SK-N-SH treated with all-trans-retinoic acid at 6 μM for 48 hours (cell line): ENCODE data around the gene SLC26A2.

Experiments used
- ARNTL ChIP-seq: fragments of 450-650 bp; formaldehyde crosslinking; IDR thresholded peaks from 2 replicates; pipeline ENCODE4 v1.5.0; 2020; ENCODE audit warnings: low read depth, mild to moderate bottlenecking, moderate library complexity, borderline replicate concordance
- CREB5 ChIP-seq: fragments of 250-450 bp; sonication (Bioruptor Pico); IDR thresholded peaks from 2 replicates; pipeline ENCODE4 v1.5.1; 2020; ENCODE audit warnings: low read depth, mild to moderate bottlenecking, moderate library complexity
- ESRRG ChIP-seq: fragments of 250-450 bp; sonication (Bioruptor Pico); IDR thresholded peaks from 2 replicates; pipeline ENCODE4 v1.6.1; 2021; ENCODE audit warnings: mild to moderate bottlenecking
- ISL1 ChIP-seq: fragments of 250-450 bp; sonication (Bioruptor Pico); IDR thresholded peaks from 2 replicates; pipeline ENCODE4 v2.1.2; 2022; ENCODE audit warnings: mild to moderate bottlenecking, moderate library complexity
- OSR1 ChIP-seq: fragments of 250-450 bp; sonication (Bioruptor Pico); IDR thresholded peaks from 2 replicates; pipeline ENCODE4 v1.8.0; 2022; ENCODE audit warnings: moderate library complexity, mild to moderate bottlenecking, inconsistent platforms
- RARB ChIP-seq: fragments of 250-450 bp; sonication (Bioruptor Pico); IDR thresholded peaks from 2 replicates; pipeline ENCODE4 v1.8.0; 2021; ENCODE audit warnings: mild to moderate bottlenecking, moderate library complexity
- SNAI2 ChIP-seq: fragments of 250-450 bp; sonication (Bioruptor Pico); IDR thresholded peaks from 2 replicates; pipeline ENCODE4 v1.5.0; 2020; ENCODE audit warnings: mild to moderate bottlenecking, moderate library complexity
- ZNF565 ChIP-seq: fragments of 450-650 bp; formaldehyde crosslinking; conservative IDR thresholded peaks from 2 replicates; pipeline ENCODE4 v1.5.0; 2020; ENCODE audit warnings: low read depth, mild to moderate bottlenecking, moderate library complexity
- ZNF70 ChIP-seq: fragments of 450-650 bp; formaldehyde crosslinking; IDR thresholded peaks from 2 replicates; pipeline ENCODE4 v1.5.0; 2020; ENCODE audit warnings: mild to moderate bottlenecking, moderate library complexity

GRCh38 chr5:150014456-150014855 is 53.9 kb downstream of the SLC26A2 start:
- TF ChIP-seq CREB5: no peak
- no peak for TF ChIP-seq OSR1 (CRISPR knock-in tag)
- TF ChIP-seq RARB (CRISPR knock-in tag): no peak
- no peak for TF ChIP-seq ZNF565
- no peak for TF ChIP-seq ZNF70 (CRISPR knock-in tag)
- no peak for TF ChIP-seq ARNTL (CRISPR knock-in tag)
- no peak for TF ChIP-seq ESRRG
- no peak for TF ChIP-seq ISL1 (CRISPR knock-in tag)
- no peak for TF ChIP-seq SNAI2
